ENCODE results near the gene UBE2U.
"Not testable (repeated sequence)": the region's sequence is repeated elsewhere in the genome, so short reads cannot be mapped to it uniquely, and the experiment has no call there.

Gene UBE2U

GRCh38 chr1:64209221-64209620 lies 5.8 kb downstream of the UBE2U start:
- H3K27ac Mint-ChIP-seq: no peak overlapping the region
- no peaks in the 10 kb centered on the region for H3K9me3 Mint-ChIP-seq
- H3K36me3 Mint-ChIP-seq (ENCODE audit: low read depth): no peaks in the 10 kb centered on the region
- peaks cover 2% of the 10 kb centered on the region for H3K4me1 Mint-ChIP-seq
- no peak overlapping the region for H3K4me3 Mint-ChIP-seq
- no peak for DNase-seq
- H3K27me3 Mint-ChIP-seq: peaks cover 34% of the 10 kb centered on the region
- no peak for ATAC-seq

- Mint-ChIP-seq H3K9me3 (no peaks in the 10 kb centered on the region), H3K4me3 (no peak overlapping the region), H3K4me1 (peaks cover 2% of the 10 kb centered on the region), H3K27me3 (peaks cover 29% of the 10 kb centered on the region), H3K36me3 (ENCODE audit: low read depth) (no peaks in the 10 kb centered on the region), H3K27ac (no peak overlapping the region)
- no peak for DNase-seq
- ATAC-seq: no peak
Observed at GRCh38 chr1:64212031-64212430, 8.6 kb downstream of the UBE2U start.

- no peaks in the 10 kb centered on the region for H3K9me3 Mint-ChIP-seq
- no peak overlapping the region for H3K27ac Mint-ChIP-seq
- no peak for ATAC-seq
- H3K36me3 Mint-ChIP-seq (ENCODE audit: low read depth): no peaks in the 10 kb centered on the region
- H3K27me3 Mint-ChIP-seq: peaks cover 36% of the 10 kb centered on the region
- no peaks in the 10 kb centered on the region for H3K4me1 Mint-ChIP-seq
- DNase-seq: no peak
- H3K4me3 Mint-ChIP-seq: no peak overlapping the region
Observed at GRCh38 chr1:64215576-64215975, 12.2 kb downstream of the UBE2U start.

GRCh38 chr1:64220241-64220640 lies 16.8 kb downstream of the UBE2U start:
- H3K27ac Mint-ChIP-seq: no peak overlapping the region
- H3K27me3 Mint-ChIP-seq: peaks cover 20% of the 10 kb centered on the region
- H3K36me3 Mint-ChIP-seq (ENCODE audit: low read depth): no peaks in the 10 kb centered on the region
- H3K4me3 Mint-ChIP-seq: no peak overlapping the region
- DNase-seq (no peak), ATAC-seq (no peak)
- no peaks in the 10 kb centered on the region for H3K9me3 Mint-ChIP-seq
- peaks cover 15% of the 10 kb centered on the region for H3K4me1 Mint-ChIP-seq

- H3K27ac Mint-ChIP-seq: peak overlapping the region; percentile 24
- H3K4me3 Mint-ChIP-seq: no peak overlapping the region
- no peaks in the 10 kb centered on the region for H3K9me3 Mint-ChIP-seq
- ATAC-seq: peak; percentile 86
- peaks cover 15% of the 10 kb centered on the region for H3K4me1 Mint-ChIP-seq
- DNase-seq: no peak
- peaks cover 26% of the 10 kb centered on the region for H3K27me3 Mint-ChIP-seq
- H3K36me3 Mint-ChIP-seq (ENCODE audit: low read depth): no peaks in the 10 kb centered on the region
Observed at GRCh38 chr1:64223329-64224151, 20.1 kb downstream of the UBE2U start.

GRCh38 chr1:64224236-64224635 lies 20.8 kb downstream of the UBE2U start:
- ATAC-seq; H3K9me3 Mint-ChIP-seq; H3K36me3 Mint-ChIP-seq (ENCODE audit: low read depth); H3K27ac Mint-ChIP-seq; DNase-seq; H3K4me3 Mint-ChIP-seq: not testable (repeated sequence)
- H3K4me1 Mint-ChIP-seq: peaks cover 15% of the 10 kb centered on the region
- H3K27me3 Mint-ChIP-seq: peaks cover 24% of the 10 kb centered on the region

- Mint-ChIP-seq H3K4me3 (no peak overlapping the region), H3K27me3 (peaks cover 25% of the 10 kb centered on the region), H3K36me3 (ENCODE audit: low read depth) (no peaks in the 10 kb centered on the region), H3K4me1 (peaks cover 6% of the 10 kb centered on the region), H3K9me3 (no peaks in the 10 kb centered on the region), H3K27ac (no peak overlapping the region)
- ATAC-seq: no peak
- no peak for DNase-seq
Observed at GRCh38 chr1:64228167-64228957, 24.9 kb downstream of the UBE2U start.

GRCh38 chr1:64229307-64229706 lies 25.9 kb downstream of the UBE2U start:
- no peak for ATAC-seq

GRCh38 chr1:64231153-64231552 lies 27.7 kb downstream of the UBE2U start:
- DNase-seq (no peak), ATAC-seq (no peak)
- Mint-ChIP-seq H3K27ac (no peak overlapping the region), H3K9me3 (no peaks in the 10 kb centered on the region), H3K4me3 (no peak overlapping the region), H3K27me3 (peaks cover 25% of the 10 kb centered on the region), H3K4me1 (no peaks in the 10 kb centered on the region), H3K36me3 (ENCODE audit: low read depth) (no peaks in the 10 kb centered on the region)

More at GRCh38 chr1:64229307-64229706, 25.9 kb downstream of the UBE2U start:
- Mint-ChIP-seq H3K4me1 (no peaks in the 10 kb centered on the region), H3K36me3 (ENCODE audit: low read depth) (no peaks in the 10 kb centered on the region), H3K9me3 (no peaks in the 10 kb centered on the region), H3K27ac (no peak overlapping the region), H3K4me3 (no peak overlapping the region), H3K27me3 (peaks cover 31% of the 10 kb centered on the region)
- DNase-seq: no peak

GRCh38 chr1:64231654-64232053 lies 28.2 kb downstream of the UBE2U start:
- DNase-seq: no peak
- no peak overlapping the region for H3K27ac Mint-ChIP-seq
- no peak for ATAC-seq
- no peaks in the 10 kb centered on the region for H3K9me3 Mint-ChIP-seq
- H3K27me3 Mint-ChIP-seq: peaks cover 25% of the 10 kb centered on the region
- H3K36me3 Mint-ChIP-seq (ENCODE audit: low read depth): no peaks in the 10 kb centered on the region
- H3K4me3 Mint-ChIP-seq: no peak overlapping the region
- no peaks in the 10 kb centered on the region for H3K4me1 Mint-ChIP-seq

- H3K36me3 Mint-ChIP-seq (ENCODE audit: low read depth): no peaks in the 10 kb centered on the region
- H3K4me1 Mint-ChIP-seq: no peaks in the 10 kb centered on the region
- H3K27ac Mint-ChIP-seq: no peak overlapping the region
- no peak for ATAC-seq
- H3K9me3 Mint-ChIP-seq: no peaks in the 10 kb centered on the region
- no peak for DNase-seq
- H3K27me3 Mint-ChIP-seq: peaks cover 22% of the 10 kb centered on the region
- no peak overlapping the region for H3K4me3 Mint-ChIP-seq
Observed at GRCh38 chr1:64234714-64235113, 31.3 kb downstream of the UBE2U start.

GRCh38 chr1:64235181-64235580 lies 31.8 kb downstream of the UBE2U start:
- ATAC-seq (no peak), DNase-seq (no peak)
- Mint-ChIP-seq H3K4me3 (no peak overlapping the region), H3K9me3 (no peaks in the 10 kb centered on the region), H3K27me3 (peaks cover 18% of the 10 kb centered on the region), H3K36me3 (ENCODE audit: low read depth) (no peaks in the 10 kb centered on the region), H3K27ac (no peak overlapping the region), H3K4me1 (no peaks in the 10 kb centered on the region)

GRCh38 chr1:64235910-64236309 lies 32.5 kb downstream of the UBE2U start:
- no peak overlapping the region for H3K4me3 Mint-ChIP-seq
- DNase-seq: no peak
- H3K4me1 Mint-ChIP-seq: no peaks in the 10 kb centered on the region
- no peak overlapping the region for H3K27ac Mint-ChIP-seq
- peaks cover 13% of the 10 kb centered on the region for H3K27me3 Mint-ChIP-seq
- no peak for ATAC-seq
- H3K36me3 Mint-ChIP-seq (ENCODE audit: low read depth): no peaks in the 10 kb centered on the region
- H3K9me3 Mint-ChIP-seq: no peaks in the 10 kb centered on the region

GRCh38 chr1:64236541-64236954 lies 33.1 kb downstream of the UBE2U start:
- no peak for ATAC-seq
- H3K27ac Mint-ChIP-seq: no peak overlapping the region
- no peak for DNase-seq
- H3K4me1 Mint-ChIP-seq: no peaks in the 10 kb centered on the region
- no peaks in the 10 kb centered on the region for H3K36me3 Mint-ChIP-seq (ENCODE audit: low read depth)
- no peak overlapping the region for H3K4me3 Mint-ChIP-seq
- peaks cover 10% of the 10 kb centered on the region for H3K27me3 Mint-ChIP-seq
- no peaks in the 10 kb centered on the region for H3K9me3 Mint-ChIP-seq

GRCh38 chr1:64239519-64239918 lies 36.1 kb downstream of the UBE2U start:
- DNase-seq; H3K4me3 Mint-ChIP-seq; ATAC-seq; H3K27ac Mint-ChIP-seq; H3K27me3 Mint-ChIP-seq; H3K36me3 Mint-ChIP-seq (ENCODE audit: low read depth); H3K9me3 Mint-ChIP-seq: not testable (repeated sequence)
- H3K4me1 Mint-ChIP-seq: peaks cover 15% of the 10 kb centered on the region
